Activated T-helper 1 cell treated with anti-CD3 and anti-CD28 coated beads, Interleukin-12 subunit alpha, Interleukin-12 subunit beta, Interleukin-2, Interleukin-4 antibody, amounts not matched to agents 30 ng/mL and 10 ng/mL and 1 ng/mL, durations not matched to agents 14 hours and 24 hours and 36 hours (primary cell): ENCODE data around the gene GLRX3. TPM values are rescaled to one million over a fixed set of nuclear protein-coding genes. Genes with fewer than 3 reads are reported as not detected.

Experiments used
- DNase-seq: peaks from one replicate; pipeline ENCODE4 v3.0.0; 2021; ENCODE audit warnings: low spot score
- H3K27ac Mint-ChIP-seq: one replicate; pipeline ENCODE4 v1.8.0; 2021; ENCODE audit warnings: mild to moderate bottlenecking, mixed read lengths
- H3K27me3 Mint-ChIP-seq: one replicate; pipeline ENCODE4 v1.8.0; 2022; ENCODE audit warnings: mild to moderate bottlenecking, moderate library complexity, mixed read lengths; ENCODE audit not compliant: insufficient read depth
- H3K36me3 Mint-ChIP-seq: one replicate; pipeline ENCODE4 v1.8.0; 2021; ENCODE audit warnings: low read depth, mixed read lengths
- H3K4me1 Mint-ChIP-seq: one replicate; pipeline ENCODE4 v1.8.0; 2021; ENCODE audit warnings: low read depth, mixed read lengths
- H3K4me3 Mint-ChIP-seq: one replicate; pipeline ENCODE4 v1.8.0; 2021; ENCODE audit warnings: mild to moderate bottlenecking, moderate library complexity, mixed read lengths
- H3K9me3 Mint-ChIP-seq: one replicate; pipeline ENCODE4 v1.8.0; 2021; ENCODE audit warnings: mixed read lengths
- intact Hi-C: fragments of 100-400 bp; cut with micrococcal nuclease; formaldehyde crosslinking; loops from one replicate; pipeline ENCODE4 v1.15.1; 2024
- total RNA-seq: library from RNA; stranded (reverse); gene quantifications from 2 replicates; pipeline ENCODE4 v1.2.3, GENCODE V29; 2022

GLRX3 gene
- total RNA-seq, 1 donor from 2014 or later, result 119 TPM

- Mint-ChIP-seq H3K4me3 (no peak overlapping the region), H3K36me3 (peaks cover 39% of the 10 kb centered on the region), H3K27me3 (no peaks in the 10 kb centered on the region), H3K4me1 (peaks cover 60% of the 10 kb centered on the region), H3K9me3 (no peaks in the 10 kb centered on the region), H3K27ac (no peak overlapping the region)
- intact Hi-C loops, result no loop called here
- no peak for DNase-seq
Observed at GRCh38 chr10:130141460-130141859, 5.3 kb downstream of the GLRX3 start.

GRCh38 chr10:130141878-130142277, 5.7 kb downstream of the GLRX3 start:
- Mint-ChIP-seq H3K27ac (peak overlapping the region; percentile 13), H3K4me3 (peak overlapping the region; percentile 20), H3K36me3 (peaks cover 44% of the 10 kb centered on the region), H3K27me3 (no peaks in the 10 kb centered on the region), H3K9me3 (no peaks in the 10 kb centered on the region), H3K4me1 (peaks cover 60% of the 10 kb centered on the region)
- no peak for DNase-seq
- intact Hi-C loops, result no loop called here

GRCh38 chr10:130146042-130146441, 9.9 kb downstream of the GLRX3 start:
- H3K36me3 Mint-ChIP-seq, result peaks cover 54% of the 10 kb centered on the region
- peak overlapping the region; percentile 21 for H3K27ac Mint-ChIP-seq
- no peak for DNase-seq
- intact Hi-C loops, result no loop called here
- no peaks in the 10 kb centered on the region for H3K27me3 Mint-ChIP-seq
- H3K4me3 Mint-ChIP-seq, result no peak overlapping the region
- no peaks in the 10 kb centered on the region for H3K9me3 Mint-ChIP-seq
- H3K4me1 Mint-ChIP-seq, result peaks cover 35% of the 10 kb centered on the region

GRCh38 chr10:130159192-130159794, 23.1 kb downstream of the GLRX3 start:
- no peak overlapping the region for H3K27ac Mint-ChIP-seq
- DNase-seq, result no peak
- no peak overlapping the region for H3K4me3 Mint-ChIP-seq
- H3K27me3 Mint-ChIP-seq, result no peaks in the 10 kb centered on the region
- H3K9me3 Mint-ChIP-seq, result no peaks in the 10 kb centered on the region
- H3K36me3 Mint-ChIP-seq, result peaks cover 36% of the 10 kb centered on the region
- intact Hi-C loops, result no loop called here
- peaks cover 35% of the 10 kb centered on the region for H3K4me1 Mint-ChIP-seq

DNA sequence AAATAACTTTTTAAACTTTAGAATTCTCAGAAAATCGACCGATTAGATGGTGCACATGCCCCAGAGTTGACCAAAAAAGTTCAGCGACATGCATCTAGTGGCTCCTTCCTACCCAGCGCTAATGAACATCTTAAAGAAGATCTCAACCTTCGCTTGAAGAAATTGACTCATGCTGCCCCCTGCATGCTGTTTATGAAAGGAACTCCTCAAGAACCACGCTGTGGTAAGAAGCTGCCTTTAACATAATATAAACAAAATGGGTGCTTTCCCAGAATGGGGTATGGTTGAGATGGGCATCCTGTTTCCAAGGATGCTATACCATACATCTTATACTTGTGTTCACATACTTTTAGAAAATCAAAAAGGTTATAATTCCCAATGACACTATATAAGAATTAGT, 24.6 kb downstream of the GLRX3 start:
- Mint-ChIP-seq H3K27me3 (no peaks in the 10 kb centered on the region), H3K4me1 (peaks cover 29% of the 10 kb centered on the region), H3K9me3 (no peaks in the 10 kb centered on the region), H3K27ac (no peak overlapping the region), H3K36me3 (peaks cover 33% of the 10 kb centered on the region), H3K4me3 (no peak overlapping the region)
- intact Hi-C loops, result loop anchor here (2.0 kb wide), 1 partner anchor 24 kb away; the partner anchor contains the start of gene GLRX3
- DNase-seq, result peak; percentile 6

GRCh38 chr10:130161331-130161730, 25.1 kb downstream of the GLRX3 start:
- intact Hi-C loops, result loop anchor here (2.0 kb wide), 1 partner anchor 25 kb away; the partner anchor contains the start of gene GLRX3

GRCh38 chr10:130167193-130167592, 31.0 kb downstream of the GLRX3 start:
- H3K9me3 Mint-ChIP-seq, result no peaks in the 10 kb centered on the region
- peaks cover 18% of the 10 kb centered on the region for H3K4me1 Mint-ChIP-seq
- no peak overlapping the region for H3K27ac Mint-ChIP-seq
- H3K4me3 Mint-ChIP-seq, result no peak overlapping the region
- no peak for DNase-seq
- H3K27me3 Mint-ChIP-seq, result no peaks in the 10 kb centered on the region
- peaks cover 49% of the 10 kb centered on the region for H3K36me3 Mint-ChIP-seq
- intact Hi-C loops, result no loop called here

More at GRCh38 chr10:130161331-130161730, 25.1 kb downstream of the GLRX3 start:
- Mint-ChIP-seq H3K4me3 (no peak overlapping the region), H3K36me3 (peaks cover 37% of the 10 kb centered on the region), H3K9me3 (no peaks in the 10 kb centered on the region), H3K4me1 (peaks cover 29% of the 10 kb centered on the region), H3K27me3 (no peaks in the 10 kb centered on the region), H3K27ac (no peak overlapping the region)
- no peak for DNase-seq

DNA sequence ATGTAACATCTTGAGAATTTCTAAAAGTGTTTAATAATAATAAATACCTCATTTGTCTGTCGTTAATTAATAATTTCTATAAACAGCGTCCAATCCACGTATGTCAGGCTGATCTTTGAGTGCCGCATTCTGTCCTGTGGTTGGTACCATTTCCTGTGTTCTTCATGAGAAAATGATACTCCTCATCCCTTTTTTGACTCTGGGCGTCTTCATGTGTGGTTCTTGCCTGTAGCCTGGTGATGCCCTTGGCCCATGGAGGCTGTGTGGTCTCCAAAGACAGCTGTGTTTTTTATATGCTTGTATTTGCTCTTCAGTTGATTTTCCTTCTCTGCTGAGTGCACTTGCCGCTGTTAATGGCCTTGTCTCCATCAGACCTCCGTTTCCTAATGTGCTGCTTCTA, 31.5 kb downstream of the GLRX3 start:
- no peak overlapping the region for H3K4me3 Mint-ChIP-seq
- no peak overlapping the region for H3K27ac Mint-ChIP-seq
- no peak for DNase-seq
- H3K9me3 Mint-ChIP-seq, result no peaks in the 10 kb centered on the region
- no peaks in the 10 kb centered on the region for H3K27me3 Mint-ChIP-seq
- peaks cover 18% of the 10 kb centered on the region for H3K4me1 Mint-ChIP-seq
- peaks cover 45% of the 10 kb centered on the region for H3K36me3 Mint-ChIP-seq
- intact Hi-C loops, result no loop called here

DNA sequence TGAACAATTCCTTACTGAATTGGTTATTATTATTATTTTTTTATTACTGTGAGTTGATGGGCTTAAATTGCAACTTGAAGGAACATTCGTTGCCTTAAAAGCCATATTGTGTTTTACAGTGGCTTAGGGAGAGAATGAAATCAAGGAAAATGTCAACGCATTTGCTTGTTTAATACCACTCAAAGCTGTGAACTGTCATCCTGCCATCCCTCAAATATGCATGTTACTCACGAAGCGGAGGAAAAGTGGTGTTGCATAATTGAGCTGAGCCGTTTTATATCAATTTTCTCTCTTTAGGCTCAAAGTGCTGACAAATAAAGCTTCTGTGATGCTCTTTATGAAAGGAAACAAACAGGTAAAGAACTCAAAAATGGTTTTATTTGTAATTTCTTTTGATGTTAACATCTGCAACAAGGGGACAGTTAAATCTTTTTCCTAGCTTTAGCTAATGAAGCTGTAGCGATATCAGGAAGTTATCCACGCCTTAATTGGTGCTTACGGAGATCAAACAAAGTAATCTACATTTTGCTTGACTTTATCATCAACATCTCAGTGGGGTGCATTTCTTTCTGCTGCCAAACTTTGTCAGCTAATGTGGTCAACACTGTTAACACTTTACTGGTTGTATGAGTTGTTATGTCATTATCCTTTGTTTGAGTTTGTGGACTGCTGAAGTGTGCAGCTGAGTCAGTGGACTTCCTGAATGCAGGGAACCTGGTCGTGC, 33.1 kb downstream of the GLRX3 start:
- no peak for DNase-seq
- Mint-ChIP-seq H3K4me3 (no peak overlapping the region), H3K27ac (no peak overlapping the region), H3K27me3 (peaks cover 1% of the 10 kb centered on the region), H3K36me3 (peaks cover 54% of the 10 kb centered on the region), H3K9me3 (no peaks in the 10 kb centered on the region), H3K4me1 (peaks cover 31% of the 10 kb centered on the region)
- intact Hi-C loops, result no loop called here

DNA sequence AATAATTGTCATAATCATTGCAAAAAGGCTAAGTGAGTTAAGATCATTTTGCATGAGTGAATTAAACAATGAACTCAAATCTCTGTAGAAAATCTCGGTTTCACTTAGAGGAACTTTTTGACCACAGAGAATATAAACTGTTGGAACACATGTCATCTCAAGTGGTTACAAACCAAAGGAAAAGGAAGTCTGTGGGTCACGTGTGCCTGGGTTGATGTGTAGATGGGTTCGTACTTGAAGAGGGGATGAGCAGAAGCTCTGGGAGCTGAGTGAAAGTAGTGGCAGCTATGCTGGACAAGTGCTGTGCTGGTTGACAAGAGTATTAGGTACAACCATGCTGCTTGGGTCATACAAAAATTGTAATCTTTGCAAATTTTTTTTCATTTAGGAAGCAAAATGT, 35.0 kb downstream of the GLRX3 start:
- peaks cover 35% of the 10 kb centered on the region for H3K4me1 Mint-ChIP-seq
- intact Hi-C loops, result loop anchor here (2.0 kb wide), 1 partner anchor 60 kb away; the partner anchor contains the start of gene C10orf143
- H3K27ac Mint-ChIP-seq, result no peak overlapping the region
- peaks cover 60% of the 10 kb centered on the region for H3K36me3 Mint-ChIP-seq
- no peaks in the 10 kb centered on the region for H3K9me3 Mint-ChIP-seq
- peak; percentile 41 for DNase-seq
- H3K27me3 Mint-ChIP-seq, result peaks cover 1% of the 10 kb centered on the region
- no peak overlapping the region for H3K4me3 Mint-ChIP-seq

DNA sequence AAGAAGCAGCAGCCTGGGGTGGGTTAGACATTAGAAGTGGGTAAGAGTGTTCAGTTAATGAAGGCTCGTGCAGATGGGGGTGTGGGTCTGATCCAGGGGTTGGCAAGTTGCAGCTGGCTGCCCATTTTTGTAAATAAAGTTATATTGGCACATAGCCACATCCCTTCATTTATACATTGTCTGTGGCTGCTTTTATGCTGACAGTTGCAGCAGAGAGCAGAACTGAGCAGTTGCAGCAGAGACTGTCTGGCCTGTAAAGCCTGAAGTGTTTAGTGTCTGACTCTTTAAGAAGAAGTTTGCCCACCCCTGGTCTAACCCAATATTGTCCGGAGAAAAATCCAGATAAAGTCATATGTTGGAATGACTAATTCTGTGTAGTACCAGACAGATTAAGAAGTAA, 38.1 kb downstream of the GLRX3 start:
- Mint-ChIP-seq H3K9me3 (no peaks in the 10 kb centered on the region), H3K27me3 (peaks cover 1% of the 10 kb centered on the region), H3K27ac (peak overlapping the region; percentile 70), H3K4me3 (no peak overlapping the region), H3K4me1 (peaks cover 32% of the 10 kb centered on the region), H3K36me3 (peaks cover 51% of the 10 kb centered on the region)
- no peak for DNase-seq
- intact Hi-C loops, result no loop called here

DNA sequence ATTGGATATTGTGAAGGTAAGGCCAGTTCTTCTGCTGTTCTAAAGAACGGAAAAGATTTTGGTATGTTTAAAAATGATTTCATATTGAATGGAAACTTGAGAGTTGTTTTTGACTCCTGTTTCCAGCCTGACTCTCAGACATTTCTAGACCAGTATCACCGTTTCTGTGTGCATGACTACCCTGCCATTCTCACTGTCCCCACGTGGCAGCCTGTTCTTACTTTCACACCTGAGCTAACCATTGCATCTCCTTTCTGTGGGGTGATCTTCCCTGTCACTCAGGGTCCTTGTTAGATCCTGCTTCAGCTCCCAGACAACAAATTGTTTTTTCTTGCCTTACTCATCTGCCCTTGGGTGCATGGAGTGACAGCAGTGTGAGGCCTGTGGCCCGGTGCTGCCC, 38.9 kb downstream of the GLRX3 start:
- Mint-ChIP-seq H3K4me3 (no peak overlapping the region), H3K27ac (peak overlapping the region; percentile 70), H3K9me3 (no peaks in the 10 kb centered on the region), H3K27me3 (peaks cover 1% of the 10 kb centered on the region), H3K4me1 (peaks cover 30% of the 10 kb centered on the region), H3K36me3 (peaks cover 46% of the 10 kb centered on the region)
- intact Hi-C loops, result loop anchor here (5.0 kb wide), 1 partner anchor 1702 kb away; no protein-coding TSS in a partner anchor
- DNase-seq, result no peak

DNA sequence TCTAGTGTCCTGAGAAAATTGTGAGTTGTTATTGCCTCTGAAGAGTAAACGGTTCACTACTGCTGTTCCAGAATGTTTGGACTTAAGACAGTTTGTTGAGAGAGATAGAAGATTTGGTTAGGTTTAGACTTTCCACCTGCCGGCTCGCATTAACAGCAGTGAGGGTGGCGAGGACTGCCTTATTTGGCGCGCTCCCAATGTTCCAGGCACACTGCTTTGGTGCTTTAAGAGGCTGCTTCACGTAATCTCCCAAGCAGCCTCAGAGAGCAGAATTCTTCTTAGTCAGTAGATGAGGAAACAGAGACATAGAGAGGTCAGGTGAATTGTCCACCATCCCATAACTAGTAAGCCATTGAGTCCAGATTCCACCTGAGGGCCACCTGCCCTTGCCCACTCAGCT, 41.1 kb downstream of the GLRX3 start:
- H3K27ac Mint-ChIP-seq, result no peak overlapping the region
- no peak overlapping the region for H3K4me3 Mint-ChIP-seq

More for the DNA sequence above, 41.1 kb downstream of the GLRX3 start:
- DNase-seq, result no peak
- intact Hi-C loops, result loop anchor here (5.0 kb wide), 1 partner anchor 1700 kb away; no protein-coding TSS in a partner anchor
- Mint-ChIP-seq H3K27me3 (peaks cover 1% of the 10 kb centered on the region), H3K4me1 (peaks cover 33% of the 10 kb centered on the region), H3K9me3 (no peaks in the 10 kb centered on the region), H3K36me3 (peaks cover 48% of the 10 kb centered on the region)
